RWPE2 (cell line): ENCODE results near the gene PADI6.

Experiments used
- ATAC-seq: fragments of 200-7000 bp; cut with Tn5 transposase; 3 replicates; pipeline ENCODE4 v1.9.1; 2021; ENCODE audit warnings: low read depth
- DNase-seq: peaks from one replicate; pipeline ENCODE4 v3.0.0-alpha.2; 2020; ENCODE audit warnings: low spot score
- H3K27ac ChIP-seq: fragments of 450-650 bp; 2 replicates; pipeline ENCODE4 v1.5.1; 2017; ENCODE audit warnings: mild to moderate bottlenecking; ENCODE audit not compliant: poor library complexity, severe bottlenecking
- H3K27me3 ChIP-seq: fragments of 250-450 bp; sonication (Bioruptor Pico); 2 replicates; pipeline ENCODE4 v1.5.1; 2021; ENCODE audit warnings: mild to moderate bottlenecking, moderate library complexity; ENCODE audit not compliant: insufficient read depth, poor library complexity, severe bottlenecking
- H3K36me3 ChIP-seq: fragments of 250-450 bp; sonication (Bioruptor Pico); 2 replicates; pipeline ENCODE4 v1.5.1; 2020; ENCODE audit warnings: low read depth, mild to moderate bottlenecking, moderate library complexity
- H3K4me1 ChIP-seq: fragments of 250-450 bp; sonication (Bioruptor Pico); 2 replicates; pipeline ENCODE4 v1.5.1; 2021; ENCODE audit warnings: mild to moderate bottlenecking, moderate library complexity; ENCODE audit not compliant: insufficient read depth, poor library complexity, severe bottlenecking
- H3K4me3 ChIP-seq: fragments of 250-450 bp; sonication (Bioruptor Pico); 2 replicates; pipeline ENCODE4 v1.5.1; 2021; ENCODE audit warnings: mild to moderate bottlenecking, moderate library complexity; ENCODE audit not compliant: severe bottlenecking
- H3K9me3 ChIP-seq: fragments of 250-450 bp; sonication (Bioruptor Pico); 2 replicates; pipeline ENCODE4 v1.5.1; 2021; ENCODE audit warnings: mild to moderate bottlenecking, moderate library complexity; ENCODE audit not compliant: severe bottlenecking
- CTCF ChIP-seq: fragments of 450-650 bp; IDR thresholded peaks from one replicate; pipeline ENCODE4 v1.5.1; 2017; ENCODE audit warnings: mild to moderate bottlenecking, moderate library complexity; ENCODE audit not compliant: poor library complexity, severe bottlenecking

Gene PADI6

GRCh38 chr1:17437260-17437579 lies 65.2 kb downstream of the PADI6 start:
- peak overlapping the region; percentile 97 for H3K27ac ChIP-seq
- no peak for TF ChIP-seq CTCF
- H3K36me3 ChIP-seq, result peaks cover 54% of the 10 kb centered on the region
- H3K4me1 ChIP-seq, result peaks cover 14% of the 10 kb centered on the region
- peak overlapping the region; percentile 92 for H3K4me3 ChIP-seq
- DNase-seq (no peak), ATAC-seq (no peak)
- H3K9me3 ChIP-seq, result no peaks in the 10 kb centered on the region
- H3K27me3 ChIP-seq, result no peaks in the 10 kb centered on the region

- Histone ChIP-seq H3K4me1 (peaks cover 19% of the 10 kb centered on the region), H3K9me3 (no peaks in the 10 kb centered on the region), H3K36me3 (peaks cover 49% of the 10 kb centered on the region), H3K27ac (peak overlapping the region; percentile 97), H3K27me3 (no peaks in the 10 kb centered on the region), H3K4me3 (peak overlapping the region; percentile 92)
- TF ChIP-seq CTCF, result no peak
- DNase-seq (no peak), ATAC-seq (no peak)
Observed at GRCh38 chr1:17437580-17438317, 65.8 kb downstream of the PADI6 start.

DNA sequence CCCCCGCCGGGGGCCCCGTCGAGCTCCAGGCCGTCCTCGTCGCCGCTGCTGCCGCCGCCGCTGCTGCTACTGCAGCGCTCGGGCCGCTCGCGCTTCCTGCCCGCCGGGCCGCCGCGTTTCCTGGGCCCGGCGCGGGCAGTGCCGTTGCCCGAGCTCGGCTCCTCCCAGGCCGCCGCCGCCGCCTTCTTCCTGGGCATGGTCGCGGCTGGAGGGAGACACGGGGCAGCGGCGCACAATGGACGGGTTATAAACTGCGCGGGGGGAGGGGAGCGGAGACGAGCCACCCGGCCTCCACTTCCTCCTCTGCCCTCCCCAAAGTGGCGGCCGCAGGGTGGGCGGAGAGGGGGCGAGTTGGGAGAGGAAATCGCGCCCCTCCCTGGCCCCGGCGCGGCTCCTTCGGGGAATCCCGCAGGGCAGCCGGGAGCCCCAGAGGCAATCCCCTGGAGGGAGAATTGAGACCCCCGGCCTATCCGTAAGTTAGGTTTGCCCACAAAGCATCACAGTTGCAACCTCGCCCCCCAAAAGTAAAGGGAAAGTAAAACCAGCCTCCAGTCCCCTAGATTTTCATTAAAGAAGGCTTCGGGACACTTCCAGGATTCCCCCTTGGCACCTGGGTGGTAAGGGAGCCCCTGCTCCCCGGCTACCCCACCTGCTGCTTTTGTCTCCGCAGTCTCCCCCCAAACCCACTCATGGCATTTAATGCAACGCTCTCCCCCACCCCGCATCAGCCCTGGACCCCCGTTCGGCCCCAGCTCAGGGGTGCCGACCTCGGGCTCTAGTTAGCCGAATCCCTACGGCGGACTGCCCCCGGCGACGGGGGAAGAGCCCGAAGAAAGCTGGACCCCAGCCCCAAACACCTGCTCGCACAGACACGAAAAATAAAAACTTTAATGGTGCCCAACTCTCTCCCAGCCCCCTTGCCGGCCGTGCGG lies 66.6 kb downstream of the PADI6 start:
- ATAC-seq (peak; percentile 6; the same call in 2 of the 3 replicates), DNase-seq (no peak)
- Histone ChIP-seq H3K27ac (peak overlapping the region; percentile 97), H3K4me3 (peak overlapping the region; percentile 92), H3K4me1 (peaks cover 26% of the 10 kb centered on the region), H3K9me3 (no peaks in the 10 kb centered on the region), H3K36me3 (peaks cover 41% of the 10 kb centered on the region), H3K27me3 (no peaks in the 10 kb centered on the region)
- no peak for TF ChIP-seq CTCF

GRCh38 chr1:17439250-17440073 lies 67.5 kb downstream of the PADI6 start, which contains the start of gene RCC2:
Gene RCC2, minus strand, starts transcription at chr1:17439677. Its CDS starts 1,163 bp downstream, at chr1:17438514.
- peak within 1 kb of the TSS; percentile 97 for H3K27ac ChIP-seq
- no peaks in the 10 kb centered on the region for H3K9me3 ChIP-seq
- DNase-seq, result no peak
- peaks cover 32% of the 10 kb centered on the region for H3K4me1 ChIP-seq
- ATAC-seq, result peak; percentile 40
- TF ChIP-seq CTCF, result peak; percentile 63
- no peaks in the 10 kb centered on the region for H3K27me3 ChIP-seq
- H3K4me3 ChIP-seq, result peak within 1 kb of the TSS; percentile 92
- peaks cover 32% of the 10 kb centered on the region for H3K36me3 ChIP-seq
